GM21825 (cell line): ENCODE results near the gene NT5DC2.
A peak's percentile ranks its signal among the peaks of the same experiment; 100 is the strongest.
"Not testable (repeated sequence)": the region's sequence is repeated elsewhere in the genome, so short reads cannot be mapped to it uniquely, and the experiment has no call there.

ENCODE experiments used
- ATAC-seq: cut with Tn5 transposase; IDR thresholded peaks from one replicate; pipeline ENCODE4 v1.9.1; 2021; ENCODE audit warnings: mild to moderate bottlenecking, moderate library complexity; ENCODE audit not compliant: unreplicated experiment

NT5DC2 gene

GRCh38 chr3:52537726-52538421 is 4.2 kb upstream of the NT5DC2 start:
- no peak for ATAC-seq

GRCh38 chr3:52537165-52537620 is 3.5 kb upstream of the NT5DC2 start:
- ATAC-seq, result no peak

GRCh38 chr3:52536369-52537164 is 2.9 kb upstream of the NT5DC2 start, which contains the start of gene UQCC5:
TSS of gene UQCC5 (plus strand) at chr3:52536605. CDS start at chr3:52536756, 151 bp downstream.
- ATAC-seq, result peak; percentile 86

DNA sequence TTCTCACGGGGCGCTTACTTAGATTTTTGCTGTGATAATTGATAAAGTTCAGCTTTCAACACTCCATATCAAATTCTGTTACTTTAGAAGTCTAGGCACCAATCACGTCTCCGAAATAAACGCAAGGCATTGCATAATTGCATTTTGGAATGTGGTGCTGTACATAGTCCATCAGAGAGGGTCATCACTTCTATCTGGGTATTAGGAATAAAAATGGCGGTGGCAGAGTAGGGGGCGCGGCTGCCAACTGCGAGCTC is 2.4 kb upstream of the NT5DC2 start:
- no peak for ATAC-seq

GRCh38 chr3:52535411-52536111 is 1.9 kb upstream of the NT5DC2 start:
- no peak for ATAC-seq

GRCh38 chr3:52534281-52535183 is 875 bp upstream of the NT5DC2 start:
- no peak for ATAC-seq

GRCh38 chr3:52532838-52533622 is 627 bp downstream of the NT5DC2 start:
- ATAC-seq, result no peak

DNA sequence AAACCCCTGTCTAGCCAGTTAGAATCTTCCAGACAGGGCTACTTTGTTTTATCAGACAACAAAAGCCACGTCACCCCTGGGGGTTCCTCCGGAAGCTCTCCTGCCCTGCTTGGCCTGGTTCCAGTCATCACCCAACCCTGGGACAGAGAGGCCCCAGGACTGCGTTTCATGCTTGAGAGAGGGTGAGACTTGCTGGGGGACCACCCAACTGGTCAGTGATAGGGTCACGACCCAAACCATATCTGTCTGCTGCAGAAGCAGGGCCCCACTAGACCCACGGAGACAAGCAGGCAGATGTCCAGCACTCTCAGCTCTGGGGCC is 1.2 kb downstream of the NT5DC2 start:
- ATAC-seq, result no peak

- no peak for ATAC-seq
Observed at GRCh38 chr3:52531860-52532516, 1.7 kb downstream of the NT5DC2 start.

DNA sequence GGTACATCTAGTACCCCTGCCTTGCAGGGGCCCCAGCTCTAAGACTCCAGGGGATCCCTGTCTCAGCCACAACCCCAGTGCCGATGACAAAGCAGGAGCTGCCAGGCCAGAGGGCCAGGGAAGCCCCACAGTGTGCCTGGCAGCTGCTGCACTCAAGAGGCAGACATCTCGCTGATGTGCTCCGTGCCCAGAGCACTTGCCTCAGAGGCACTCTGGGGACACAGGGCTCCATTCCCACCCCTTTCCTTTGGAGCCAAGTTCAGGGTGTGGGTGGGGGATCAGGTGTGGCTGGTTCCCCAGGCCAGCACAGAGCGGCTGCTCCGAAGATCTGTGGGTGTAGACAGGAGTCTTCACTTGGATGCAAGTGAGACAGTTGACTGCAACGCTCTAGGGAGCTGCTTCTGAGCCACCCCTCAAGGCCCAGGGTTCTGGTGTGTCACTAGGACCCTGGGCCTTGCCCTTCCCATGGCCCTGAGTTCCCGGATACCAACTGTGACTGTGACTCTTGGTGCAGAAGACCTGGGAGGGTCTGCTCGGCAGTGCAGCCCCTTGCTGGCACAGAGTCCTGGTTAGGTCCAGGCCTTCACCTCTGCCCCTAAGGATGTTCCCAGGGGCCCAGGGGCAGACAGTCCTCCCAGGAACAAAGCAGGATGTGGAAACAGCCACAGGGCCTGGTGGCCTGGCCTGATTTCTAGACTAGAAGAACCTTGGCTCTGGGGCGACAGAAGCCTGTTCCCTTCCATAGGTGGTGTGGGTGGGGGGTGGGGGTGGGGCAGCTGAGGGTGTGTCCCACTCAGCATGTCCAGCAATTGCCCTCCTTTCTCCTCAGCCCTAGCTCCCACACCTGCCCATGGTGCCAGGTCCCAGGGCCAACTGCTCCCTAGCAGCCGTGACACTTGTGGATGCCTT is 2.5 kb downstream of the NT5DC2 start:
- no peak for ATAC-seq

- ATAC-seq, result no peak
Observed at GRCh38 chr3:52529376-52530333, 4.0 kb downstream of the NT5DC2 start.

GRCh38 chr3:52528586-52529375 is 4.9 kb downstream of the NT5DC2 start:
- ATAC-seq, result no peak

DNA sequence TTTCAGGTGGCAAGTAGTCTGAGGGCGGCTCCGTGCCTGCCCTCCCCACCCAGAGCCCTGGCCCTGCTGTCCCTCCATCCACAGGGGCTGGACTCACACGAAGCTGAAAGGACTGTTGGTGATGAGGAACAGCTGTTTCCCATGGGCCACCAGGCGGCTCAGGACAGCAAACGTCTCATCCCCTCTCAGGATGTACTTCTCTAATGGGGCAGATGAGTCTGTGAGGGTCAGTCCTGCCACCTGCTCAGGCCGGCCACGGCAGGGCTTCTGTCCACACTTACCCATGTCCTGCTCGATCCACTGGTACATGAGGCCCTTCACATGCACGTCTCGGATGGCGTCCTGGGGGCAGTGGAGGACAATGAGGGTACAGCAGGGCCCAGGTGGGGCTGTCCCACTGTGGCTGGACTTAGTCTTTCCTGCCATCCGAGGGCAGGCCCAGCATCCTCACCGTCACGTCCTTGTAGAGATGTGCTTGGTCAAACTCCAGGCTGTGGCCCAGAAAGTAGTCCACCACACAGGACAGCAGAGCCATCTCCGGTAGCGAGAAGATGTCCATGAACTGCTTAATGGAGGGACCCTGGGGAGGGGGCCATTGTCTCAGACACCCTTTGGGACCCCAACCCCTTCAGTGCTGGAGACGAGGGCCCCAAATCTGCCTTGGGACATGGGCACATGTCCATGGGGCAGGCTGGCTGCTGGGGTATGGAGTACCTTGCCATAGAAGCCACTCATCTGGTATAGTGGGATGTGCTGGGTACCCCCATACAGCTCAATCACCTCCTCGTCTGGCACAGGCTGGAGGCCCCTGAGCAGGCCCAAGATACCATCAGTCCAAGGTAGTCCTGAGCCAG is 5.7 kb downstream of the NT5DC2 start:
- ATAC-seq, result no peak

GRCh38 chr3:52527039-52527731 is 6.5 kb downstream of the NT5DC2 start:
- ATAC-seq, result no peak

DNA sequence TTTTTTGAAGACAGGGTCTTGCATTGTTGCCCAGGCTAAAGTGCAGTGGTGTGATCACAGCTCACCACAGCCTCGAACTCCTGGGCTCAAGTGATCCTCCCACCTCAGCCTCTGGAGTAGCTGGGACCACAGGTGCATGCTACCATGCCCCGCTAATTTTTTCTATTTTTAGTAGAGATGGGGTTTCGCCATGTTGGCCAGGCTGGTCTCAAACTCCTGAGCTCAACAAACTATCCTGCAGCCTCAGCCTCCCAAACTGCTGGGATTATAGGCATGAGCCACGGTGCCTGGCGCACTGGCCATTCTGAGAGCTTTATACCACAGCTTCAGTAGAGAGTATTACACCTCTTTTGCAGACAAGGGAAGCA is 7.0 kb downstream of the NT5DC2 start:
- not testable (repeated sequence) for ATAC-seq
